HEK293T (cell line): ENCODE measurements around the gene RUVBL1.

ENCODE experiments used
- CTCF ChIA-PET: fragments of 350-600 bp; formaldehyde crosslinking; extraction: SDS; loops from one replicate; lab custom pipeline; 2021; ENCODE audit warnings: antibody characterized with exemption, inconsistent platforms; lab: Yijun Ruan, JAX
- POLR2A ChIA-PET: fragments of 350-600 bp; formaldehyde crosslinking; extraction: SDS; loops from one replicate; lab custom pipeline; 2020; ENCODE audit warnings: antibody characterized with exemption, inconsistent platforms; lab: Yijun Ruan, JAX
- DNase-seq: peaks from one replicate; pipeline ENCODE4 v3.0.0; 2012; ENCODE audit warnings: mixed read lengths; ENCODE audit errors: extremely low spot score
- ARNT ChIP-seq: fragments of 450-650 bp; IDR thresholded peaks from 2 replicates; pipeline ENCODE4 v1.6.1; 2017; ENCODE audit warnings: mild to moderate bottlenecking
- BHLHE40 ChIP-seq: fragments of 450-650 bp; IDR thresholded peaks from 2 replicates; pipeline ENCODE4 v1.6.1; 2016; ENCODE audit warnings: mild to moderate bottlenecking, moderate library complexity, borderline replicate concordance
- CTBP1 ChIP-seq: fragments of 450-650 bp; IDR thresholded peaks from 2 replicates; pipeline ENCODE4 v1.6.1; 2016; ENCODE audit warnings: borderline replicate concordance
- ELF4 ChIP-seq: fragments of 450-650 bp; IDR thresholded peaks from 2 replicates; pipeline ENCODE4 v1.6.1; 2017; ENCODE audit warnings: antibody characterized with exemption
- FOXA1 ChIP-seq: fragments of 450-650 bp; IDR thresholded peaks from 2 replicates; pipeline ENCODE4 v1.6.1; 2016; ENCODE audit warnings: mild to moderate bottlenecking
- FOXK2 ChIP-seq: fragments of 450-650 bp; IDR thresholded peaks from 2 replicates; pipeline ENCODE4 v1.6.1; 2016; ENCODE audit warnings: mild to moderate bottlenecking
- FOXM1 ChIP-seq: fragments of 450-650 bp; IDR thresholded peaks from 2 replicates; pipeline ENCODE4 v1.6.1; 2017; ENCODE audit warnings: mild to moderate bottlenecking, borderline replicate concordance
- HDGF ChIP-seq: fragments of 450-650 bp; IDR thresholded peaks from 2 replicates; pipeline ENCODE4 v1.6.1; 2017; ENCODE audit warnings: antibody characterized with exemption, borderline replicate concordance
- L3MBTL2 ChIP-seq: fragments of 450-650 bp; conservative IDR thresholded peaks from 2 replicates; pipeline ENCODE4 v1.6.1; 2016; ENCODE audit warnings: mild to moderate bottlenecking
- LEF1 ChIP-seq: fragments of 450-650 bp; IDR thresholded peaks from 2 replicates; pipeline ENCODE4 v1.6.1; 2017; ENCODE audit warnings: mild to moderate bottlenecking, borderline replicate concordance
- NFRKB ChIP-seq: fragments of 450-650 bp; IDR thresholded peaks from 2 replicates; pipeline ENCODE4 v1.6.1; 2016; ENCODE audit warnings: mild to moderate bottlenecking, moderate library complexity
- PKNOX1 ChIP-seq: fragments of 450-650 bp; IDR thresholded peaks from 2 replicates; pipeline ENCODE4 v1.6.1; 2016
- SP1 ChIP-seq: fragments of 450-650 bp; IDR thresholded peaks from 2 replicates; pipeline ENCODE4 v1.6.1; 2017
- SUZ12 ChIP-seq: fragments of 450-650 bp; IDR thresholded peaks from 2 replicates; pipeline ENCODE4 v1.6.1; 2016; ENCODE audit warnings: mild to moderate bottlenecking
- TARDBP ChIP-seq: fragments of 450-650 bp; IDR thresholded peaks from 2 replicates; pipeline ENCODE4 v1.6.1; 2016
- ZNF384 ChIP-seq: fragments of 450-650 bp; IDR thresholded peaks from 2 replicates; pipeline ENCODE4 v1.6.1; 2016

RUVBL1 gene

GRCh38 chr3:128051837-128052594, 71.6 kb downstream of the RUVBL1 start, which contains the start of gene SEC61A1:
TSS of gene SEC61A1 (plus strand) at chr3:128052437. CDS start at chr3:128052553, 116 bp downstream.
- ChIA-PET POLR2A (interaction anchor here (0.7 to 3.1 kb wide), 6 partner anchors 10 to 530 kb away, joined by 3 to 11 read pairs (median 6); partner anchors contain the start of gene RUVBL1), CTCF (no interaction called here)
- DNase-seq = peak; percentile 96
- TF ChIP-seq FOXK2 (no peak), TARDBP (peak; percentile 51; the same call in 1 of the 2 replicates), LEF1 (no peak), NFRKB (no peak), ZNF384 (no peak), FOXA1 (no peak), ARNT (no peak), SP1 (no peak), SUZ12 (no peak), PKNOX1 (no peak), FOXM1 (no peak), ELF4 (peak; percentile 21; the same call in 1 of the 2 replicates), L3MBTL2 (peak; percentile 94), HDGF (no peak)

DNA sequence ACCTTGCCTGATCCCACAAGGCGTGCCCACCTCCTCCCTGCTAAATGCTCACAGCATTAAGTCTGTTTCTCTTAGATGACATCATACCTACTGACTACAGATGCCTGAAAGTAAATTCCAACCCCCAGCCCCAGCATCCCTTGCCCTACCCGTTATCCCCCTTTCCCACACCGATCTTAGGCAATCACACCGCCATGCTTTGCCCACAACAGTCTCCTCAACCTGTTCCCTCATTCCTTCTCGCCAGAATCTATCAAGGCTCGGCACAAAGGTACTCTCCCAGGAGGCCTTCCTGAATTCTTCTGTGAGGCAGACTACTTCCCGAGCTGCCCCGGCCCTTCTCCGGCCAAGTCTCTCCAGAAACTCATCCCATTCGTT, 72.2 kb downstream of the RUVBL1 start:
- CTCF ChIA-PET = no interaction called here
- TF ChIP-seq HDGF (no peak), L3MBTL2 (no peak), SP1 (no peak), FOXA1 (no peak), SUZ12 (no peak), FOXK2 (no peak), ELF4 (no peak), FOXM1 (no peak), ZNF384 (no peak), CTBP1 (no peak), NFRKB (no peak), TARDBP (no peak), PKNOX1 (no peak), BHLHE40 (no peak), ARNT (no peak), LEF1 (no peak)
- POLR2A ChIA-PET = interaction anchor here (0.7 to 3.1 kb wide), 6 partner anchors 10 to 531 kb away, joined by 3 to 11 read pairs (median 6); partner anchors contain the start of gene RUVBL1
- peak; percentile 31 for DNase-seq

DNA sequence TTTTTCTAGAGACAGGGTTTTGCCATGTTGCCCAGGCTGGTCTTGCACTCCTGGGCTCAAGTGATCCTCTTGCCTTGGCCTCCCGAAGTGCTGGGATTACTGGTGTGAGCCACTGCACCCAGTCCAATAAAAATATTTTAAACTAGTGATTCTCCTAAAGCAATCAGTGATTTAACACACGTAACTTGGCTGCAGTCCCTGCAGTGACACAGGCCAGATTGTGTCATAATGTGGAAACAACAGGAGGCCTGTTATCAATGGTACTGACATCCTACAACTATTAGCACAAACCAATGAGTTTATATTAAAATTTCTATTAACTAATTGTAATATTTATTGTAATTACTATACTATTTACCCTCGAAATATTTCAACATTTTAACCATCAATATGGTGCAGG, 73.0 kb downstream of the RUVBL1 start:
- ChIA-PET CTCF (no interaction called here), POLR2A (interaction anchor here (2.0 to 3.1 kb wide), 3 partner anchors 9 to 40 kb away, joined by 8 to 11 read pairs (median 9); no protein-coding TSS in a partner anchor)
- no peak for DNase-seq
- no peak for TF ChIP-seq FOXK2
- no peak for TF ChIP-seq NFRKB
- TF ChIP-seq LEF1 = no peak
- TF ChIP-seq PKNOX1 = no peak
- TF ChIP-seq TARDBP = no peak
- no peak for TF ChIP-seq ELF4
- no peak for TF ChIP-seq BHLHE40
- TF ChIP-seq L3MBTL2 = no peak
- TF ChIP-seq FOXM1 = no peak
- no peak for TF ChIP-seq SP1
- TF ChIP-seq ARNT = no peak
- no peak for TF ChIP-seq CTBP1
- TF ChIP-seq FOXA1 = no peak
- no peak for TF ChIP-seq ZNF384
- TF ChIP-seq SUZ12 = no peak
- no peak for TF ChIP-seq HDGF

- POLR2A ChIA-PET = interaction anchor here (2.2 kb wide), 1 partner anchor 10 kb away, joined by 11 read pairs; the partner anchor contains the start of gene SEC61A1
- CTCF ChIA-PET = no interaction called here
- no peak for DNase-seq
These were observed 82.3 kb downstream of the RUVBL1 start for GRCh38 chr3:128041344-128041743.

More at GRCh38 chr3:128041344-128041743, 82.3 kb downstream of the RUVBL1 start:
- TF ChIP-seq FOXM1 = no peak
- no peak for TF ChIP-seq FOXK2
- TF ChIP-seq SP1 = no peak
- no peak for TF ChIP-seq FOXA1
- no peak for TF ChIP-seq LEF1
- TF ChIP-seq ELF4 = no peak
- no peak for TF ChIP-seq PKNOX1
- no peak for TF ChIP-seq SUZ12
- no peak for TF ChIP-seq HDGF
- TF ChIP-seq TARDBP = no peak
- no peak for TF ChIP-seq BHLHE40
- TF ChIP-seq ZNF384 = no peak
- TF ChIP-seq CTBP1 = no peak
- no peak for TF ChIP-seq ARNT
- TF ChIP-seq NFRKB = no peak
